Neural progenitor cell (in vitro differentiated cells): ENCODE results near the gene CNTNAP2.

ENCODE experiments used
- EZH2 ChIP-seq: fragments of 200-600 bp; sonication (generic); IDR thresholded peaks from 2 replicates; pipeline ENCODE4 v1.6.1; 2017; ENCODE audit warnings: antibody characterized with exemption, mild to moderate bottlenecking, moderate library complexity
- EZH2phosphoT487 ChIP-seq: fragments of 200-600 bp; sonication (generic); IDR thresholded peaks from 2 replicates; pipeline ENCODE4 v1.6.1; 2017; ENCODE audit warnings: antibody characterized with exemption
- TF ChIP-seq, protein P1 (sequence below): fragments of 200-600 bp; sonication (generic); IDR thresholded peaks from 2 replicates; pipeline ENCODE4 v1.5.1; 2017; ENCODE audit warnings: antibody characterized with exemption, mild to moderate bottlenecking

DNA sequence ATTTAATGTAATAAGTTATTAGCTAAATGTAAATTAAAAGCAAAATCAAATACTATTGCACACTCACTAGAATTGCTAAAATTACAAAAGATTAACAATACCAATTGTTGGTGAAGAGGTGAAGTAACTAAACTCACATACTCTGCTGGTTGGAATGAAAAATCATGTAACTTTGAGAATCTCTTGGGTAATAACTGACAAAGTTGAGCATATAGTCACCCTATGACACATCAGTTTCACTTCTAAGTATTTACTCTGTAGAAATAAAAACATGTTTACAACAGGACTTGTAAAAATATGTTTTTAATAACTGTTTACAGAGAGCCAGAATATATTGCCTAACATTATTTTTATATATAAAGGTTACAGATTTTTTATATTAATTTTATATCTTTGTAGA lies 33.6 kb downstream of the CNTNAP2 start:
- TF ChIP-seq, protein P1, sequence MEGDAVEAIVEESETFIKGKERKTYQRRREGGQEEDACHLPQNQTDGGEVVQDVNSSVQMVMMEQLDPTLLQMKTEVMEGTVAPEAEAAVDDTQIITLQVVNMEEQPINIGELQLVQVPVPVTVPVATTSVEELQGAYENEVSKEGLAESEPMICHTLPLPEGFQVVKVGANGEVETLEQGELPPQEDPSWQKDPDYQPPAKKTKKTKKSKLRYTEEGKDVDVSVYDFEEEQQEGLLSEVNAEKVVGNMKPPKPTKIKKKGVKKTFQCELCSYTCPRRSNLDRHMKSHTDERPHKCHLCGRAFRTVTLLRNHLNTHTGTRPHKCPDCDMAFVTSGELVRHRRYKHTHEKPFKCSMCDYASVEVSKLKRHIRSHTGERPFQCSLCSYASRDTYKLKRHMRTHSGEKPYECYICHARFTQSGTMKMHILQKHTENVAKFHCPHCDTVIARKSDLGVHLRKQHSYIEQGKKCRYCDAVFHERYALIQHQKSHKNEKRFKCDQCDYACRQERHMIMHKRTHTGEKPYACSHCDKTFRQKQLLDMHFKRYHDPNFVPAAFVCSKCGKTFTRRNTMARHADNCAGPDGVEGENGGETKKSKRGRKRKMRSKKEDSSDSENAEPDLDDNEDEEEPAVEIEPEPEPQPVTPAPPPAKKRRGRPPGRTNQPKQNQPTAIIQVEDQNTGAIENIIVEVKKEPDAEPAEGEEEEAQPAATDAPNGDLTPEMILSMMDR = no peak
- TF ChIP-seq EZH2 = no peak
- TF ChIP-seq EZH2phosphoT487 = no peak
